SJSA1 (cell line): ENCODE measurements around the gene BORCS5. TPM values are rescaled to one million over a fixed set of nuclear protein-coding genes. Genes with fewer than 3 reads are reported as not detected.
"Not testable (repeated sequence)": the region's sequence is repeated elsewhere in the genome, so short reads cannot be mapped to it uniquely, and the experiment has no call there.

Source experiments
- DNase-seq, 2 experiments: peaks; one replicate each; pipeline ENCODE4 v3.0.0-alpha.2; 2015 to 2020; ENCODE audit warnings: low spot score in 2 of 2, low read depth in 1 of 2
- H3K27ac ChIP-seq: fragments of 250-450 bp; sonication (Bioruptor Pico); 2 replicates; pipeline ENCODE4 v1.5.1; 2020; ENCODE audit warnings: mild to moderate bottlenecking, moderate library complexity
- H3K27me3 ChIP-seq: fragments of 250-450 bp; sonication (Bioruptor Pico); replicated peaks from 2 replicates; pipeline ENCODE4 v1.5.1; 2020; ENCODE audit warnings: mild to moderate bottlenecking, moderate library complexity
- H3K36me3 ChIP-seq: fragments of 250-450 bp; sonication (Bioruptor Pico); 2 replicates; pipeline ENCODE4 v1.5.1; 2020; ENCODE audit warnings: mild to moderate bottlenecking
- H3K4me1 ChIP-seq: fragments of 250-450 bp; sonication (Bioruptor Pico); replicated peaks from 2 replicates; pipeline ENCODE4 v1.6.1; 2021; ENCODE audit warnings: mild to moderate bottlenecking
- H3K4me3 ChIP-seq: fragments of 250-450 bp; sonication (Bioruptor Pico); 2 replicates; pipeline ENCODE4 v1.5.1; 2020; ENCODE audit warnings: mild to moderate bottlenecking
- H3K9me3 ChIP-seq: fragments of 250-450 bp; sonication (Bioruptor Pico); replicated peaks from 2 replicates; pipeline ENCODE4 v1.5.1; 2020; ENCODE audit warnings: mild to moderate bottlenecking
- total RNA-seq: library from RNA; depleted of rRNA; stranded (reverse); fragments of >200 nt; shearing (Covaris generic); gene quantifications from 2 replicates; pipeline ENCODE4 v1.2.3, GENCODE V29; 2014; rRNA removed

The BORCS5 gene
- total RNA-seq: 6.1 and 15.2 TPM in 2 replicates

DNA sequence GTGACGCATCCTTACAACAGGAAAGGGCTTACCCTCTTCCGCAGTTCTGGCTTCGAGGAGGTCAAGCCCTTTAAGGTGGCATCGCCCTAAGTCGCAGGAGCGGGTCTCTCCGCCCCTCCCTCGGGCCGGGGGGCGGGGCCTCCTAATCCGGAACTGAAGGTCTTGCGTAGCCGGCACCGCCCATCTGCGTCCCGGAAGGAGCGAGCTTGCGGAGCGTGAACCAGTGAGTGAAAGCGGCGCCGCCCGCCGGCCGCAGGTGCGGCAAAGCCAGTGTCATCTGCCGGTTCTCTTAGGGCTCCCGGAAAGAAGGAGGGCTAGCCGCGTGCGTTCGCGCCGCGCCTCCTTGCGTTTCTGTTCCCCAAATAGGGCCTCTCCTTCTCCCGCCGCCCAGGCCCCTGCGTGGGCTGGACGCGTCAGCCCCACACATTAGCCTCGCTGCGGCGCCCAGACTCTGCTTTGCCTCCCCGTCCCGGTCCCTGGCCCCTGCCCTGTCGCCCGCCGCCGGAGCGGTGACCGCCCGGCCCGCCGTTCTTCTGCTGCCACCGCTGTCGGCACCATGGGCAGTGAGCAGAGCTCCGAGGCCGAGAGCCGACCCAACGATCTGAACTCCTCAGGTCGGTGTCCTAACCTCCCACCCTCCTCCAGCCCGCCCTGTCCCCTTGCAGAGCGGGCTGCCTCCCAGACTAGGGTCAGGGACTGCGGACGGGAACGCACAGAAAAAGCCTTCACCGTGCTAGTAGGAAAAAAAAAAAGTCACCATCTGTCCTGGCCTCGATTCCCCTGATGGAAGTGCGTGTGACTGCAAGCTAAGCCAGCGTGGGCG, at the start of gene BORCS5:
TSS of gene BORCS5 (plus strand) at position 183 of the 823 bp plus-strand sequence. CDS start at position 557, 374 bp downstream.
- Histone ChIP-seq H3K27me3 (no peaks in the 10 kb centered on the region), H3K9me3 (no peaks in the 10 kb centered on the region), H3K27ac (peak within 1 kb of the TSS; percentile 62), H3K4me3 (peak within 1 kb of the TSS; percentile 86), H3K36me3 (peaks cover 3% of the 10 kb centered on the region; the same call in 1 of the 2 replicates), H3K4me1 (peaks cover 16% of the 10 kb centered on the region)
- DNase-seq: peak; percentile 91 to 95

DNA sequence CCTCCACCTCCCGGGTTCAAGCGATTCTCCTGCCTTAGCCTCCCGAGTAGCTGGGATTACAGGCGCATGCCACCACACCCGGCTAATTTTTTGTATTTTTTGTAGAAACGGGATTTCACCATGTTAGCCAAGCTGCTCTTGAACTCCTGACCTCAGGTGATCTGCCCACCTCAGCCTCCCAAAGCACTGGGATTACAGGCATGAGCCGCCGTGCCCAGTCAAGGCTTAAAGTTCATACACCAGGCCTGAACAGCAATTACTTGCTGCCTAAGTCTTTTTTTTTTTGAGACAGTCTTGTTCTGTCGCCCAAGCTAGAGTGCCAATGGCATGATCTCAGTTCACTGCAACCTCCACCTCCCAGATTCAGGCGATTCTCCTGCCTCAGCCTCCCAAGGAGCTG, 46.2 kb upstream of the BORCS5 start:
- H3K9me3 ChIP-seq, H3K27ac ChIP-seq, H3K4me1 ChIP-seq, H3K36me3 ChIP-seq, DNase-seq, H3K27me3 ChIP-seq, H3K4me3 ChIP-seq: not testable (repeated sequence)

DNA sequence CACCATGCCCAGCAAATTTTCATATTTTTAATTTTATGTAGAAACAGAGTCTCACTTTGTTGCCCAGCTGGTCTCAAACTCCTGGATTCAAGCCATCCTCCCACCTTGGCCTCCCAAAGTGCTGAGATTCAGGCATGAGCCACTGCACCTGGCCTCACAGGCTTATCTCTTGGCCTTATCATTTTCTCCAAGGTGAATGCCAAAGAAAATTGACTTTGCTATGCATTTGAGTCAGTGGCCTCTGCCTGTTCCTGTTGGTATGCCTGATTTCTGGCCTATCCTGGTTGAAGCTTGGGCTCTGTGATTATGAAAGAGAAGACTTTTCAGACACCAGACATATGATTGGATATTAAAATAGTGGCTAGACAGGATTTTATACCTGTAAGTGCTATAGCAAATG, 41.0 kb upstream of the BORCS5 start:
- Histone ChIP-seq H3K27ac (no peak overlapping the region), H3K27me3 (no peaks in the 10 kb centered on the region), H3K36me3 (no peaks in the 10 kb centered on the region), H3K4me3 (no peak overlapping the region), H3K9me3 (no peaks in the 10 kb centered on the region), H3K4me1 (peaks cover 16% of the 10 kb centered on the region)
- DNase-seq: no peak

DNA sequence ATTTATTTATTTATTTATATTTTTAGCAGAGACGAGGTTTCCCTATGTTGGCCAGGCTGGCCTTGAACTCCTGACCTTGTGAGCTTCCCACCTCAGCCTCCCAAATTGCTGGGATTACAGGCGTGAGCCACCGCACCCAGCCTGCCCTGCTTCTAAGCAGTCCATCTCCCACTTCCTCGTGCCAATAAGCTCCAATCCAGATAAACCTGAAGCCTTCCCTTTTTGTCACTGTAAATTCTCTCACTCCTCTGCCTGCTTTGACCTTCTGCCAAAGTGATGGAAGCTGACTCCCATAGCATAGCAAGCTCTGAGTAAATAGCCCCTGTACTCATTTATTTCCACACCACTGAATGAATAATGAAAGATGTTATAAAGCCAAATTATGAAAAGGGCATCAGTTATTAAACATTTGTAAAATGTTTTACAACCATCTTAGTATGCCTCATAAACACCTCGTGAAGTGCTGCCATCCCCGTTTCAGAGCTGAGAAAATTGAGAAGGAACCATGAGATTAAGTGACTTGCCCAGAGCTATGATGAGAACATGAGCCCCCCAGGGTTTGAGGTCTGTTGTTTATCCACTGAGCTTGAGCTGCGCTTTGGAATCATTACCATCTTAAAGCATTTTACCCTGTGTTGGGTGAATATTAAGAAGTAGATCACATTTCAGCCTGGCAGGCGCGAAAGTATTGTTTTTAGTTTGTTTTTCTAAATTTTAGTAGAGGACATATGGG, 37.3 kb upstream of the BORCS5 start:
- Histone ChIP-seq H3K4me3 (no peak overlapping the region), H3K27me3 (no peaks in the 10 kb centered on the region), H3K27ac (no peak overlapping the region), H3K4me1 (peaks cover 13% of the 10 kb centered on the region), H3K36me3 (no peaks in the 10 kb centered on the region), H3K9me3 (no peaks in the 10 kb centered on the region)
- peak in 1 of 2 experiments; percentile 27 for DNase-seq

DNA sequence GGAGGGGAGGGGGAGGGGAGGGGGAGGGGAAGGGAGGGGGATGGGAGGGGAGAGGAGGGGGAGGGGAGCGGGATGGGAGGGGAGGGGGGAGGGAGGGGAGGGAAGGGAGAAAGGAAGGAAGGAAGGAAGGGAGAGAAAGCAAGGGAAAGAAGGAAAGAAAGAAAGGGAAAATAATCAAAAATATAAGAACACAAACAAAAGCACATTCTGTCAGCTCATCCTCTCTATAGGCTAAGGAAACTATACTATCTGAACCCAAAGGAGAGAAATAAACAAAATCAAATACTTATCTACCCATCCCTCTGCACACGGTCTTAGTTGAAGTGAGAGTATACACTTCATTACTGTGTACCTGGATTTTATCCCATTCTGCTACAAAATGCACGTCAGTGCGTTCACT, 33.8 kb upstream of the BORCS5 start:
- H3K27ac ChIP-seq: no peak overlapping the region
- no peaks in the 10 kb centered on the region for H3K36me3 ChIP-seq
- no peak for DNase-seq
- no peaks in the 10 kb centered on the region for H3K27me3 ChIP-seq
- H3K9me3 ChIP-seq: no peaks in the 10 kb centered on the region
- H3K4me1 ChIP-seq: peaks cover 17% of the 10 kb centered on the region
- no peak overlapping the region for H3K4me3 ChIP-seq

DNA sequence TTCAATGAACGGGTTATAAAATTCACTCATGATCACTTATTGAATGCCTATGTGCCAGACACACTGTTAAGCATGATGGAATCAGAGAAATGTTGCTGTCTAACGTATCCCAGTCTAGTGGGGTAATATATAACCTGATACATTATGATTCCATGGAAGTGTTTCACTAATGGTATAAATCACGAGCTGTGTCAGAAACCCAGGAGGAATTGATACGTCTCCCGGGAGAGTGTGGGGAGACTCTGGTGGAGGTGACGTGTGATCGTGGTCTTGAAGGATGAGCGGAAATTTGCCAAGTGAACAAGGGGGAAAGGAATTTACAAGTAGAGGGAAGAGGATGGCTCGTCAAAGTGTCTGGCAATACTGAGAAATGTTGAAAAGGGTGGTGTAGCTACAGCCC, 33.3 kb upstream of the BORCS5 start:
- H3K9me3 ChIP-seq: no peaks in the 10 kb centered on the region
- H3K36me3 ChIP-seq: no peaks in the 10 kb centered on the region
- DNase-seq: no peak
- no peaks in the 10 kb centered on the region for H3K27me3 ChIP-seq
- no peak overlapping the region for H3K27ac ChIP-seq
- H3K4me3 ChIP-seq: no peak overlapping the region
- peaks cover 17% of the 10 kb centered on the region for H3K4me1 ChIP-seq

GRCh38 chr12:12326262-12326661, 30.6 kb upstream of the BORCS5 start:
- no peaks in the 10 kb centered on the region for H3K27me3 ChIP-seq
- no peak for DNase-seq
- H3K4me1 ChIP-seq: 0 out of 2 replicates have a peak, but pooled peaks cover 4% of the 10 kb centered on the region
- H3K9me3 ChIP-seq: no peaks in the 10 kb centered on the region
- H3K4me3 ChIP-seq: no peak overlapping the region
- H3K36me3 ChIP-seq: no peaks in the 10 kb centered on the region
- H3K27ac ChIP-seq: no peak overlapping the region

GRCh38 chr12:12327802-12328201, 29.1 kb upstream of the BORCS5 start:
- peak in 1 of 2 experiments; percentile 52 for DNase-seq
- Histone ChIP-seq H3K4me1 (0 out of 2 replicates have a peak, but pooled peaks cover 4% of the 10 kb centered on the region), H3K27me3 (no peaks in the 10 kb centered on the region), H3K36me3 (no peaks in the 10 kb centered on the region), H3K9me3 (no peaks in the 10 kb centered on the region), H3K4me3 (no peak overlapping the region), H3K27ac (no peak overlapping the region)

- Histone ChIP-seq H3K27ac (no peak overlapping the region), H3K4me1 (0 out of 2 replicates have a peak, but pooled peaks cover 7% of the 10 kb centered on the region), H3K4me3 (no peak overlapping the region), H3K36me3 (no peaks in the 10 kb centered on the region), H3K9me3 (no peaks in the 10 kb centered on the region), H3K27me3 (no peaks in the 10 kb centered on the region)
- DNase-seq: no peak
These were observed 25.6 kb upstream of the BORCS5 start for GRCh38 chr12:12331244-12331771.

- Histone ChIP-seq H3K4me1 (0 out of 2 replicates have a peak, but pooled peaks cover 7% of the 10 kb centered on the region), H3K27ac (no peak overlapping the region), H3K9me3 (no peaks in the 10 kb centered on the region), H3K4me3 (no peak overlapping the region), H3K36me3 (no peaks in the 10 kb centered on the region), H3K27me3 (no peaks in the 10 kb centered on the region)
- DNase-seq: no peak
These were observed 25.0 kb upstream of the BORCS5 start for GRCh38 chr12:12331896-12332295.

GRCh38 chr12:12333407-12334366, 23.2 kb upstream of the BORCS5 start:
- Histone ChIP-seq H3K27me3 (no peaks in the 10 kb centered on the region), H3K4me3 (no peak overlapping the region), H3K27ac (no peak overlapping the region), H3K9me3 (no peaks in the 10 kb centered on the region), H3K4me1 (peaks cover 12% of the 10 kb centered on the region), H3K36me3 (no peaks in the 10 kb centered on the region)
- DNase-seq: no peak

DNA sequence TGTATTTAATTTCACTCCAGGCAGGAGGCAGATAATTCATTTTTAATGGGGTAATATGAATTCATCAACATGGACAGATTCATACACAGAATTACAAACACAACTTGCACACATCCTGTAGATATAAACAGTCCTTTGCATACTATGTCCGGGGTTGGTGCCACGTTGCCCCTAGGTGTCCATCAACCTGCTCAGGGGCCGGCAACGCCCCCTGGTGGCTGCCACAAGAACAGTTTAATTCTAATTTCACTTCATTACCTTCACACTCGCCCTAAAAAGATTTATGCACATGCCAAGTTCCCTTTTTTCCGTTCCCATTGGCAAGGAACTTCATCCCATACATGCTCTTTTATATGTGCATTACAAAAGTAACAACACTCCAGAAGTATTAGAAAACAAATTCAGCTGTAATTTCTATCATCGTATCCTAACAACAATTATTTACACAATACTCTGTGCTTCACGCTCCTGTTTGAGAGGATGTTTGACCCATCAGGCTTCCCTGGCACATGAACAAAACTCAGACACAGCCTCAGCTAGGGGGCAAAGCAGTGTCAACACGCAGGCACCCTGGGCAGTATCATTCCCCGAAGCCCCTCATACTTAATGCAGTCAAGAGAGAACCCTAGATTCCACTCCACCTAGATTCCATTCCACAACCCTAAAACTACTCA, 22.4 kb upstream of the BORCS5 start:
- H3K27me3 ChIP-seq: no peaks in the 10 kb centered on the region
- peak; percentile 30 to 63 for DNase-seq
- H3K27ac ChIP-seq: no peak overlapping the region
- H3K4me3 ChIP-seq: no peak overlapping the region
- H3K36me3 ChIP-seq: no peaks in the 10 kb centered on the region
- peaks cover 14% of the 10 kb centered on the region for H3K4me1 ChIP-seq
- no peaks in the 10 kb centered on the region for H3K9me3 ChIP-seq

DNA sequence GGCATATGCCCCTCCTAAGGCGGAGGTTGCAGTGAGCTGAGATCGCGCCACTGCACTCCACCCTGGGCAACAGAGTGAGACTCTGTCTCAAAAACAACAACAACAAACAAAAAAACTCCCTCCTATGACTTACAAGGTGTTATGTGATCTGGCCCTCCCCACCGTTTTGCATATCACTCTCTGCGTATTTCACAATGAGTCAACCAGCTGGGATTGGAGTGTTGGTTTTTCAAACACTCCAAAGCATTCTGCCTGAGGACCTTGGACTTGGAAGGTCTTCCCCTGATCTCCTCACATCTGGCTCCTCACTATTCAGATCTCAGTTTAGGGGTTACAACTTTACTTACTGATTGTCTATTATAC, 20.8 kb upstream of the BORCS5 start:
- H3K27me3 ChIP-seq: no peaks in the 10 kb centered on the region
- no peaks in the 10 kb centered on the region for H3K9me3 ChIP-seq
- no peak overlapping the region for H3K27ac ChIP-seq
- H3K4me1 ChIP-seq: peaks cover 14% of the 10 kb centered on the region
- H3K4me3 ChIP-seq: no peak overlapping the region
- H3K36me3 ChIP-seq: no peaks in the 10 kb centered on the region
- DNase-seq: no peak
